Fibroblast of lung (primary cell): ENCODE measurements around the gene ZNF556.

ENCODE experiments used
- CTCF ChIP-seq, 2 donors: IDR thresholded peaks in 1 of 2; conservative IDR thresholded peaks in 1 of 2; 1 replicate in 1 of 2; 2 replicates in 1 of 2; pipeline ENCODE4 v1.5.1; 2011 to 2012; ENCODE audit warnings: low read length in 2 of 2, control low read depth in 1 of 2, inconsistent platforms in 1 of 2, low read depth in 1 of 2, mild to moderate bottlenecking in 1 of 2
- EZH2 ChIP-seq: IDR thresholded peaks from 2 replicates; pipeline ENCODE4 v1.5.1; 2012; ENCODE audit warnings: low read length, control low read depth, mild to moderate bottlenecking; ENCODE audit errors: missing control alignments

- TF ChIP-seq CTCF (conservative IDR thresholded peaks at IDR 0.05 in 1 of 2, IDR thresholded peaks at IDR 0.05 in 1 of 2; ENCODE audit: low read depth in 1 of 2, low read length in 2 of 2) = no peak
- TF ChIP-seq EZH2 = no peak
Observed at GRCh38 chr19:2888731-2889224, 21.6 kb downstream of the ZNF556 start.
